ENCODE data around the gene SDSL.

Gene SDSL

GRCh38 chr12:113480336-113480971, 58.3 kb downstream of the SDSL start:
- no peak for DNase-seq (ENCODE audit: low spot score)

DNA sequence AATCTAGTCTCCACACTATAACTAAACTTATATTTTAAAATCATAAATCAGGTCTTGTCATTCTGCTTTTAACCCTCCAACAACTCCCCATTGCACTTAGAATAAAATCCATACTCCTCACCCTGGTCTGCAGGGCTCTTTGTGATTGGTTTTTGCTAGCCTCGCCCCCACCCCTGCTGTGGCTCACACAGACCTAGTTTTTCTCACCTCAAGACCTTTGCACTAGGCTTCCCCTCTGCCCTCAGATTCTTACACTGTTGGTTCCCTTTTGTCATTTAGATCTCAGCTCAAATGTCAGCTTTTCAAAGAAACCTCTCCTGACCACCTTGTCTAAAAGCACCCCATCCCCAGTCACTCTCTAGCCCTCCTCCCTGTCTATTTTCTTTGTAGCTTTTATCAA, 60.2 kb downstream of the SDSL start:
- DNase-seq (ENCODE audit: low spot score) = no peak

DNA sequence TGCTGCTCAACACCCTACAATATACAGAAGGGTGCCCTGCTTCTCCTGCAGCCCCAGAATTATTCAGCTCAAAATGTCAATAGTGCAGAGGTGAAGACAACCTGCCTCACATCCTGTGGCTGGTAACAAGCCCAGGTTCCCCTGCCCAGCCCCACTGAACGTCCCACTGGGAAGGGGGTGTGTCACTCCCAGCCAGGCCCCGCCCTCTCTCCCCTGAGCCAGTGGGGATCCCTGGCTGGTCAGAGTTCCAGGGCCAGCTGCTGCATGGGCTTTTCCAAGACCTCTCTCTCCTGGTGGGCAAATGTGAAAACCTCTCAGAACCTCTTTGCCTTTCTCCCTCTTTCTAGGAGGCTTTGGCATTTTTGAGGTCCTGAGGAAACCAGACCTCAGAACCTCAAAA, 63.1 kb downstream of the SDSL start:
- no peak for DNase-seq (ENCODE audit: low spot score)

DNA sequence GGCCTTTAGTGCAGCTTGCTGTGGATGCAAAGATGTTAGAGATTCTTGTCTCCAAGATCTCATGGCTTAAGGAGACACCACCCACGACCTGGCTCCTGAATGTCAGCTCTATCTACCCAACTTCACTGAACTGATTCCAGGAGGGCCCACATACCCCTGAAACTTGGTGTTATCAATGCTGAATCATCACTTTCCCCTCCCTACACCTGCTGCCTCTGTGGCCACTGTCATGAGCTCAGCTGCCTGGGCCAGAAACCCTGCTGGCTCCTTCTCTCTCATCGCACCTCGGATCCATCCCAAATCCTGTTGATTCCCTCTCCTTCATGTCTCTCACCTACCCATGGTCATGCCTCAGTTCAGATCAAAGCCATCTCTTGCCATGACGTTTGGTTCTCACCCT, 64.5 kb downstream of the SDSL start:
- no peak for DNase-seq (ENCODE audit: low spot score)

Measured in NAMALWA (cell line).